Epidermal melanocyte (primary cell): ENCODE results near the gene ACE.

Source experiments
- DNase-seq: peaks from one replicate; pipeline ENCODE4 v3.0.0; 2011; ENCODE audit warnings: low spot score; ENCODE audit not compliant: insufficient read length

Gene ACE

DNA sequence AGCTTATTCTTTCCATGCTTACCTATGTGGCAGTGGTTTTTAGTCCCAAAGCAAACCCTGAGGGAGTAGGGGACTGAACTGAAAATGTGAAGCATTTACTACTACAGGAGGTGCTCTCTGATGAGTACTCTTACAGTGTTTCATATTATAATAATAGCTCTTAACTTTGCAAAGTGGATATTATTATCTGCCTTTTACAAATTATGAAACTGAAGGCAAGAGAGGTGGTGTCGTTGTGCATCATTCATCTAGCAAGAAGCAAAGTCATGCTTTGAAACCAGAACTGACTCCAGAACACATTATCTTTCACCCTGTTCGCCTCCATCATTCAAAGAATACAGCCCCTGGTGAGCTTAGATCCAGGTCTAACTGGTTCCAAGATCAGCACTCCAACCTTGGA is 38.1 kb downstream of the ACE start:
- no peak for DNase-seq

- DNase-seq = no peak
These were observed 38.6 kb downstream of the ACE start for GRCh38 chr17:63515426-63515825.

DNA sequence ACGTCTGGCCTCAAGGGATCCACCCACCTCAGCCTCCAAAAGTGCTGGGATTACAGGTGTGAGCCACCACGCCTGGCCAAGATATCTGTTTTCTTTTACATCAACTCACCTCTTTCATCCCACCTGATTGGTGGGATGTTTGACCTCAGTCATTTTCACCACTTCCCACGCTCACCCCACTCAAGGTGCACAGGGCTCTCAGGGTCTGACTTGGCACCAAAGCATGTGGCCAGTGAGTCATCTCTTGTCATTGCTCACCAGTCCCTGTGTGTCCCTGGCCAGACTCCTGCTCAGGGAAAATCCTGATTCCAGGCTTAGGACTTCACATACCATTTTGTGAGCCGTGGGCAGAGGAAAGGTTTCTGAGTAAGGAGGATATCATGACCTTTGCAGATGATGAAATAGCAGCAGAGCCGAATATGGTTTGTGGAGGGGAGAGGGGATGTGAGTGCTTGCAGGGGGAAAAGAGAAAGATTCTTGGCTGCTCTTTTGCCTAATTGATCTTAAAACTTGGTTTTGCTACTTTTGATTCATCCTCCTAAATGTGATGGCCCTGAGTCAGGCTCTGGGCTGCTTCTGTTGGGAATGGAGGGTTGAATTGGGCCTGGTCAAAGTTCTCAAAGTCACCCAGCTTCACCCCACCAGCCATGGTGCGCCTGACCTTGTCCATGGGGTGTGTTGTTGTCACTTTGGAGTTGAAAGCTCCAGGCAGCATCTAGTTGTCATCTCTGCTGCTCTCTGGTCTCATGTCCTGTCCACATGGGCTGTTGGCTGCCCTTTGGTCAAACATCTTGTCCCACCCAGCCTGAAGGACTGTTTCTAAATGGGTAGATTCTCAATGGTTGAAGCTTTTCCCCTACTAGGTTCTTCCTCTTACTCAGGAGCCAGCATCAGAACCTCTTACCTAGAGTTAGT is 40.3 kb downstream of the ACE start:
- DNase-seq = no peak

GRCh38 chr17:63517825-63518534 is 41.1 kb downstream of the ACE start:
- no peak for DNase-seq

GRCh38 chr17:63519116-63519881 is 42.4 kb downstream of the ACE start:
- no peak for DNase-seq

GRCh38 chr17:63519972-63520882 is 43.4 kb downstream of the ACE start:
- no peak for DNase-seq

- DNase-seq = no peak
These were observed 46.5 kb downstream of the ACE start, which contains the start of gene KCNH6 for GRCh38 chr17:63523253-63523855. TSS of gene KCNH6 (plus strand) at chr17:63523358. CDS start at chr17:63523414, 56 bp downstream.

- no peak for DNase-seq
These were observed 47.2 kb downstream of the ACE start for GRCh38 chr17:63524051-63524450.

- no peak for DNase-seq
These were observed 48.5 kb downstream of the ACE start for GRCh38 chr17:63525190-63525946.

DNA sequence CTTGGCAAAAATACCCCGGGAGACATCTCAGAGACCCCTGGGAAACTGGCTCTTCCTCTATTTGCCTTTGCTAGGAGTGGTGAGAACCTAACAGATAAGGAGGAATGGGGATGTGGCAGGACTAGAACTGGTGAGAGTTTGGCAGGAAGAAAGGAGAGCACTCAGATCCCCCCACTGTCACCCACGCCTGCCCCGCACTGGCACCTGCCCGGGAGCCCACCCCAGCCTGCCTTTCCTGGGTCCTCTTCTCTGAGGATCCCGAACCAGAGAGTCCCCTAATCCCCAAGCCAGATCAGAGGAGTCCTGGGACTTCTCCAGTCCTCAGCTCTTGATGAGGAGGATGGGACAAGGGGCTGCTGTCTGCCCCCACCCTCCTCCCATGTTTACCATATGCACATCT is 50.0 kb downstream of the ACE start:
- DNase-seq = no peak

DNA sequence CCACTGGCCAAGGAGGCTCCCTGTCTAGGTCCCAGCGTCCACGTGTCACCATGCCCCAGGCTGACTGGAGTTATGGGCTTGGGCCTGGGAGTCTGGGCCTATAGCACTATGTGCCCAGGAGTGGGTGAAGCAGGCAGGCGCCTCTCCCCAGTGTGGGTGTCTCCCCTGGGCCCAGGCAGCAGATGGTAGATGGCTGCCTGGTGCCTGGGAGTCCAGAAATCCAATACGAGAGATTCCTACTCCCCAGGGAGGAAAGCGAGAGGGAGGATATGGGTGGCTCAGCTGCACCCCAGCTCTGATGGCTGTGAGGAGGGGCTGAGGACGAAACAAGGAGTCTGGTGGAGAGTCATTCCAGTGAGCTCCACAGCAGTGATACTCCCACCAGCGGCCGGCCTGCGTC is 51.3 kb downstream of the ACE start:
- DNase-seq = no peak

- no peak for DNase-seq
These were observed 53.1 kb downstream of the ACE start for GRCh38 chr17:63529711-63530556.

GRCh38 chr17:63530557-63531021 is 53.7 kb downstream of the ACE start:
- no peak for DNase-seq

- no peak for DNase-seq
These were observed 54.4 kb downstream of the ACE start for GRCh38 chr17:63531022-63531965.

GRCh38 chr17:63533433-63534077 is 56.7 kb downstream of the ACE start:
- no peak for DNase-seq

GRCh38 chr17:63534078-63534570 is 57.3 kb downstream of the ACE start:
- no peak for DNase-seq
